Endothelial cell of umbilical vein (primary cell): Measurements from ENCODE around the gene MAP3K14. TPM values are rescaled to one million over a fixed set of nuclear protein-coding genes. Genes with fewer than 3 reads are reported as not detected.

Experiments
- BruUV-seq: library from RNA; stranded (reverse); fragments of 400-500 nt; replicated peaks from 2 replicates; lab custom pipeline; 2021; lab: Mats Ljungman, UMichigan
- CTCF ChIA-PET: fragments of 300-600, 350-600 bp; sonication (Branson Sonifier 250); formaldehyde crosslinking; loops from one replicate; lab custom pipeline; 2021; ENCODE audit warnings: antibody characterized with exemption, inconsistent platforms; lab: Charles Lee
- POLR2A ChIA-PET: fragments of 300-600, 350-600 bp; sonication (Branson Sonifier 250); formaldehyde crosslinking; loops from one replicate; lab custom pipeline; 2021; ENCODE audit warnings: antibody characterized with exemption, inconsistent platforms; lab: Charles Lee
- DNase-seq: peaks from one replicate; pipeline ENCODE4 v3.0.0-alpha.2; 2011; ENCODE audit warnings: low read depth, low spot score
- FAIRE-seq: peaks from 2 replicates; lab custom pipeline; 2011; peaks lifted over from hg19 to GRCh38; lab: Jason Lieb, UNC
- H2AFZ ChIP-seq: 2 replicates; pipeline ENCODE4 v1.6.0; 2012; ENCODE audit warnings: low read depth, low read length, control low read depth, inconsistent platforms
- H3K27ac ChIP-seq: 2 replicates; pipeline ENCODE4 v1.5.1; 2011; ENCODE audit warnings: low read depth, mild to moderate bottlenecking, control low read depth, low read length, moderate library complexity; ENCODE audit not compliant: insufficient read depth
- H3K27me3 ChIP-seq, 2 experiments: 2 replicates each; pipeline versions ENCODE4 v1.6.0 to v1.6.1; 2011; ENCODE audit warnings: low read length in 2 of 2, mixed read lengths in 1 of 2; ENCODE audit not compliant: control insufficient read depth in 2 of 2, insufficient read depth in 2 of 2
- H3K36me3 ChIP-seq, 2 experiments: 2 replicates in 1 of 2; 3 replicates in 1 of 2; pipeline ENCODE4 v1.5.1; 2011; ENCODE audit warnings: low read length in 2 of 2, mild to moderate bottlenecking in 1 of 2, moderate library complexity in 1 of 2; ENCODE audit not compliant: control insufficient read depth in 2 of 2, insufficient read depth in 2 of 2; ENCODE audit errors: extremely low read depth in 1 of 2
- H3K4me1 ChIP-seq: 3 replicates; pipeline ENCODE4 v1.5.1; 2011; ENCODE audit warnings: mild to moderate bottlenecking, low read length; ENCODE audit not compliant: control insufficient read depth, insufficient read depth; ENCODE audit errors: extremely low read depth
- H3K4me2 ChIP-seq: 2 replicates; pipeline ENCODE4 v1.6.1; 2011; ENCODE audit warnings: low read length, control low read depth, mixed read lengths; ENCODE audit not compliant: insufficient read depth
- H3K4me3 ChIP-seq, 3 experiments: fragments of 200-600 bp in 1 of 3; sonication (generic), shearing (Covaris generic) in 1 of 3; replicated peaks in 1 of 3; 2 replicates each; pipeline ENCODE4 v1.5.1; 2011 to 2016; ENCODE audit warnings: control low read depth in 3 of 3, low read length in 3 of 3, mild to moderate bottlenecking in 2 of 3, inconsistent platforms in 1 of 3, low read depth in 1 of 3, moderate library complexity in 1 of 3; ENCODE audit not compliant: insufficient read depth in 1 of 3
- H3K79me2 ChIP-seq: 2 replicates; pipeline ENCODE4 v1.6.0; 2012; ENCODE audit warnings: low read length, inconsistent platforms; ENCODE audit not compliant: control insufficient read depth, insufficient read depth
- H3K9ac ChIP-seq: replicated peaks from 2 replicates; pipeline ENCODE3; 2011; ENCODE audit warnings: low read length, control low read depth; ENCODE audit not compliant: insufficient read depth; ENCODE audit errors: extremely low read depth
- H3K9me1 ChIP-seq: replicated peaks from 3 replicates; pipeline ENCODE4 v1.6.0; 2011; ENCODE audit warnings: mild to moderate bottlenecking, low read length; ENCODE audit not compliant: control insufficient read depth, insufficient read depth; ENCODE audit errors: extremely low read depth
- H3K9me3 ChIP-seq: replicated peaks from 2 replicates; pipeline ENCODE4 v1.5.1; 2012; ENCODE audit warnings: low read length, inconsistent platforms; ENCODE audit not compliant: control insufficient read depth, insufficient read depth
- H4K20me1 ChIP-seq: replicated peaks from 2 replicates; pipeline ENCODE3; 2011; ENCODE audit warnings: mild to moderate bottlenecking, low read length; ENCODE audit not compliant: control insufficient read depth, insufficient read depth; ENCODE audit errors: extremely low read depth
- EZH2 ChIP-seq: IDR thresholded peaks from 2 replicates; pipeline ENCODE4 v1.6.1; 2012; ENCODE audit warnings: borderline replicate concordance, low read depth, mild to moderate bottlenecking, moderate library complexity, low read length, inconsistent platforms; ENCODE audit not compliant: severe bottlenecking
- FOS ChIP-seq: IDR thresholded peaks from 2 replicates; pipeline ENCODE4 v1.6.1; 2011; ENCODE audit warnings: mild to moderate bottlenecking, low read length, moderate library complexity, borderline replicate concordance; ENCODE audit not compliant: insufficient read depth
- GATA2 ChIP-seq: IDR thresholded peaks from 2 replicates; pipeline ENCODE4 v1.7.0; 2011; ENCODE audit warnings: low read depth, mild to moderate bottlenecking, moderate library complexity, mixed read lengths, low read length; ENCODE audit not compliant: insufficient read length, insufficient read depth
- JUN ChIP-seq: IDR thresholded peaks from 2 replicates; pipeline ENCODE4 v1.6.1; 2011; ENCODE audit warnings: borderline replicate concordance, low read depth; ENCODE audit not compliant: insufficient read length, insufficient read depth
- MAX ChIP-seq: IDR thresholded peaks from 2 replicates; pipeline ENCODE4 v1.6.1; 2011; ENCODE audit not compliant: insufficient read depth, insufficient read length
- MYC ChIP-seq: IDR thresholded peaks from one replicate; pipeline ENCODE4 v1.6.1; 2011; ENCODE audit warnings: mild to moderate bottlenecking, low read depth, low read length
- POLR2A ChIP-seq: IDR thresholded peaks from 2 replicates; pipeline ENCODE4 v1.6.1; 2012; ENCODE audit warnings: low read depth, mild to moderate bottlenecking, control low read depth, low read length
- POLR2AphosphoS5 ChIP-seq: IDR thresholded peaks from 2 replicates; pipeline ENCODE4 v1.6.1; 2012; ENCODE audit warnings: low read depth, mild to moderate bottlenecking, control low read depth, low read length, moderate library complexity; ENCODE audit not compliant: insufficient read depth
- dilution Hi-C: fragments of 300-500 bp; cut with MboI; formaldehyde crosslinking; loops from one replicate; pipeline ENCODE4 v1.15.0; 2019; ENCODE audit warnings: low sequenced_read_pairs; ENCODE audit not compliant: extremely low pct_ligation_motif_present
- intact Hi-C: fragments of 100-400 bp; cut with micrococcal nuclease; formaldehyde crosslinking; loops from one replicate; pipeline ENCODE4 v1.10.0; 2022
- polyA plus RNA-seq, 4 experiments: library from polyadenylated mRNA; depleted of rRNA in 3 of 4; stranded (reverse) in 3 of 4; unstranded in 1 of 4; fragments of >200 nt; gene quantifications; 2 replicates each; pipeline versions ENCODE4 v1.2.1 to v1.2.3, GENCODE V29; 2011 to 2012; ENCODE audit warnings: missing spikeins in 1 of 4
- total RNA-seq: library from RNA; stranded (reverse); gene quantifications from 2 replicates; pipeline ENCODE4 v1.2.3, GENCODE V29; 2021
- TF ChIP-seq, protein P1 (sequence below), 2 donors: IDR thresholded peaks; 1 replicate in 1 of 2; 2 replicates in 1 of 2; pipeline ENCODE4 v1.5.1; 2011; ENCODE audit warnings: low read length in 2 of 2, mild to moderate bottlenecking in 2 of 2, moderate library complexity in 2 of 2, control low read depth in 1 of 2, inconsistent platforms in 1 of 2, low read depth in 1 of 2; ENCODE audit not compliant: insufficient read depth in 1 of 2; ENCODE audit errors: extremely low read depth in 1 of 2

Gene MAP3K14
- total and polyA plus RNA-seq, 2 donors (not counting 3 experiments of a cell fraction or from before 2014, with no cell fraction given): 5.4 to 9.8 TPM

- DNase-seq (no peak), FAIRE-seq (no peak)
- no peak overlapping the region for H3K27ac ChIP-seq
- no peak overlapping the region for H2AFZ ChIP-seq
- TF ChIP-seq FOS (no peak), EZH2 (no peak), POLR2AphosphoS5 (no peak), JUN (no peak), POLR2A (no peak), MYC (no peak), GATA2 (no peak), MAX (no peak)
- TF ChIP-seq, protein P1, sequence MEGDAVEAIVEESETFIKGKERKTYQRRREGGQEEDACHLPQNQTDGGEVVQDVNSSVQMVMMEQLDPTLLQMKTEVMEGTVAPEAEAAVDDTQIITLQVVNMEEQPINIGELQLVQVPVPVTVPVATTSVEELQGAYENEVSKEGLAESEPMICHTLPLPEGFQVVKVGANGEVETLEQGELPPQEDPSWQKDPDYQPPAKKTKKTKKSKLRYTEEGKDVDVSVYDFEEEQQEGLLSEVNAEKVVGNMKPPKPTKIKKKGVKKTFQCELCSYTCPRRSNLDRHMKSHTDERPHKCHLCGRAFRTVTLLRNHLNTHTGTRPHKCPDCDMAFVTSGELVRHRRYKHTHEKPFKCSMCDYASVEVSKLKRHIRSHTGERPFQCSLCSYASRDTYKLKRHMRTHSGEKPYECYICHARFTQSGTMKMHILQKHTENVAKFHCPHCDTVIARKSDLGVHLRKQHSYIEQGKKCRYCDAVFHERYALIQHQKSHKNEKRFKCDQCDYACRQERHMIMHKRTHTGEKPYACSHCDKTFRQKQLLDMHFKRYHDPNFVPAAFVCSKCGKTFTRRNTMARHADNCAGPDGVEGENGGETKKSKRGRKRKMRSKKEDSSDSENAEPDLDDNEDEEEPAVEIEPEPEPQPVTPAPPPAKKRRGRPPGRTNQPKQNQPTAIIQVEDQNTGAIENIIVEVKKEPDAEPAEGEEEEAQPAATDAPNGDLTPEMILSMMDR (IDR thresholded peaks at IDR 0.05; ENCODE audit: extremely low read depth in 1 of 2, insufficient read depth in 1 of 2, low read depth in 1 of 2, low read length in 2 of 2): no peak
- H3K4me1 ChIP-seq: peaks cover 21% of the 10 kb centered on the region
- no peak overlapping the region for H3K4me2 ChIP-seq
- H3K9me1 ChIP-seq: no peaks in the 10 kb centered on the region
- no TSS peak for BruUV-seq
- H3K9ac ChIP-seq: no peak overlapping the region
- intact Hi-C loops (no loop called here), dilution Hi-C loops (no loop called here)
- ChIA-PET POLR2A (interaction anchor here (0.7 kb wide), 1 partner anchor 37 kb away, joined by 4 read pairs; no protein-coding TSS in a partner anchor), CTCF (no interaction called here)
- H3K27me3 ChIP-seq: no peaks in the 10 kb centered on the region
- H3K79me2 ChIP-seq: no peaks in the 10 kb centered on the region
- H4K20me1 ChIP-seq: no peaks in the 10 kb centered on the region
- H3K4me3 ChIP-seq: no peak overlapping the region
- H3K36me3 ChIP-seq: no peaks in the 10 kb centered on the region
- no peaks in the 10 kb centered on the region for H3K9me3 ChIP-seq
These were observed 5.3 kb upstream of the MAP3K14 start for GRCh38 chr17:45322168-45322567.
